Adrenal gland (tissue), 5 donors: ENCODE results near the gene BMP6.

Experiments
- POLR2A ChIP-seq, 2 donors: fragments of 450-650 bp; IDR thresholded peaks; one replicate each; pipeline ENCODE4 v1.6.1; 2017; ENCODE audit warnings: antibody characterized with exemption in 2 of 2, mild to moderate bottlenecking in 2 of 2, moderate library complexity in 1 of 2
- TF ChIP-seq, protein P1 (sequence below), 6 experiments: fragments of 450-650 bp in 4 of 6; fragments of 200-600 bp in 2 of 6; sonication (generic) in 1 of 6; IDR thresholded peaks; 1 replicate in 5 of 6; 2 replicates in 1 of 6; pipeline versions ENCODE4 v1.5.1 to v1.8.0; 2016 to 2021; ENCODE audit warnings: antibody characterized with exemption in 6 of 6, mild to moderate bottlenecking in 2 of 6, moderate library complexity in 1 of 6
- donor health status: DM: no; HTN: no; CAD: no.

DNA sequence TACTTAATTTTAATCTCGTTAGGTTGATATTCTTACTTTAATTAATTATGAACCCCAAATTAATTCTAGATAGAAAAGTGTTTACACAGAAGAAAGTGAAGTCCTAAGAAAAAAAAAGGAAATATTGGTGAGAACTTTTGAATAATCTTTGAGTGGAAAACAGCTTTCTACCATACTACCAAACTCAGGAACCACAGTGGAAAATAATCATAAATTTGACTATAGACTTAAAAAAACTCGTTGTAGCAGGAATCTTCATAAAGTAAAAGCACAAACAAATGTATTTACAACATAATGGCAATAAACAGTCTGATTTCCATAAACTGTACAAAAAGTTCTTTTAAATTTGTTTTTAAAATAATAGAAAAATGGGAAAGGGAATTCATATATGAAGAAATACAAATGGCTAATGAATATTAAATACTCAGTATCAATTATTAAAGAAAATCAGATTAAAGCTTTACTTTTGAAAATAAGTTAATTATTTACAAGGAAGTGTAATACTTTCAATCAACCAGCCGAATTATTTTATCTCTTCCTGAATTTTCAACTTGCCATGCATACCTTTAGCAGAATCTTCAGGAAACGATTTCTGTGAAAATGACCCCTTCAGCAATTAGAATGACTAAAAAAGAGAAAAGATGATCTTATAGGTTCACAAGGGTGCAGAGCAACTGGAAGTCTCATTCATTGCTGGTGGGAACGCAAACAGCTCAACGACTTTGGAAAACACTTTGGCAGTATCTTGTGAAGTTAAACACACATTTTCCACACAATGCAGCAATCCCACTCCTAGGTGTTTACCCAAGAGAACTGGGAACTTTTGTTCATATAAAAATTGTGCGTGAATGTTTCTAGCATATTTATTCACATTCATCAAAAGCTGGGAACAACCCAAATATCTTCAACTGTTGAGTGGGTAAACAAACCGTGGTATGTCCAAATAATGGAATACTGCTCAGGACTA lies 38.5 kb upstream of the BMP6 start:
- TF ChIP-seq, protein P1, sequence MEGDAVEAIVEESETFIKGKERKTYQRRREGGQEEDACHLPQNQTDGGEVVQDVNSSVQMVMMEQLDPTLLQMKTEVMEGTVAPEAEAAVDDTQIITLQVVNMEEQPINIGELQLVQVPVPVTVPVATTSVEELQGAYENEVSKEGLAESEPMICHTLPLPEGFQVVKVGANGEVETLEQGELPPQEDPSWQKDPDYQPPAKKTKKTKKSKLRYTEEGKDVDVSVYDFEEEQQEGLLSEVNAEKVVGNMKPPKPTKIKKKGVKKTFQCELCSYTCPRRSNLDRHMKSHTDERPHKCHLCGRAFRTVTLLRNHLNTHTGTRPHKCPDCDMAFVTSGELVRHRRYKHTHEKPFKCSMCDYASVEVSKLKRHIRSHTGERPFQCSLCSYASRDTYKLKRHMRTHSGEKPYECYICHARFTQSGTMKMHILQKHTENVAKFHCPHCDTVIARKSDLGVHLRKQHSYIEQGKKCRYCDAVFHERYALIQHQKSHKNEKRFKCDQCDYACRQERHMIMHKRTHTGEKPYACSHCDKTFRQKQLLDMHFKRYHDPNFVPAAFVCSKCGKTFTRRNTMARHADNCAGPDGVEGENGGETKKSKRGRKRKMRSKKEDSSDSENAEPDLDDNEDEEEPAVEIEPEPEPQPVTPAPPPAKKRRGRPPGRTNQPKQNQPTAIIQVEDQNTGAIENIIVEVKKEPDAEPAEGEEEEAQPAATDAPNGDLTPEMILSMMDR (IDR thresholded peaks at IDR 0.05), result no peak
- TF ChIP-seq POLR2A (IDR thresholded peaks at IDR 0.05), result no peak
